ENCODE results near the gene THPO.

GRCh38 chr3:184389384-184389783 is 11.4 kb upstream of the THPO start:
- no peak for TF ChIP-seq CTCF (IDR thresholded peaks at IDR 0.05)
- no peak for TF ChIP-seq POLR2A (IDR thresholded peaks at IDR 0.05)

Data from thyroid gland (tissue), 4 donors.